ENCODE data around the gene FAM156B.
"Not testable (repeated sequence)": the region's sequence is repeated elsewhere in the genome, so short reads cannot be mapped to it uniquely, and the experiment has no call there.

Gene FAM156B, protein sequence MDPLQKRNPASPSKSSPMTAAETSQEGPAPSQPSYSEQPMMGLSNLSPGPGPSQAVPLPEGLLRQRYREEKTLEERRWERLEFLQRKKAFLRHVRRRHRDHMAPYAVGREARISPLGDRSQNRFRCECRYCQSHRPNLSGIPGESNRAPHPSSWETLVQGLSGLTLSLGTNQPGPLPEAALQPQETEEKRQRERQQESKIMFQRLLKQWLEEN

GRCh38 chrX:52896855-52897709, at the start of gene FAM156B:
Gene FAM156B (plus strand): TSS chrX:52897330. CDS start chrX:52907226, 9,896 bp downstream.
- not testable (repeated sequence) for DNase-seq (ENCODE audit: low read depth in 3 of 3)

GRCh38 chrX:52852110-52852860, 44.8 kb upstream of the FAM156B start:
- no peak for DNase-seq (ENCODE audit: low read depth in 3 of 3)

DNA sequence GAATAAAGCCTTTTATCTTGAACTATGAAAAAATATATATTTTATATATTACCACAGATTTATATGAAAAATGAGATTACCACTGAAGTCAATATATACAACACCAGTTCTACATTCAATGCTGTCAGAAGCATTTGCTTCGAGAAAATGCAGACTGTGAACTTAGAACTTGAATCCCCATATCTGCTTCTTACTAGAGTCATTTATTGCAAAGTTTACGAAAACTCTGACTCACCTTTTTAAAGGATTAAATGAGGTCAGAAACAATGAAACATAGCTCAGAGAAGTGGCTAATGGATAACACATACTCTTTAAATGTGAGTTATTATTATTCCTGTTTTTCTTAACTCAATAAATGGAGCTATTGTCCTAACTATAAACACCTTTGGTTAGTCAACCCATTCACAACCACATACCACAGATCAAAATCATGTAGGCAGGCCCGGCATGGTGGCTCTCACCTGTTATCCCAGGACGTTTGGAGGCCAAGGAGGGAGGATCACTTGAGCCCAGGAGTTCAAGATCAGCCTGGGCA, 40.1 kb upstream of the FAM156B start:
- DNase-seq (ENCODE audit: low read depth in 3 of 3) = not testable (repeated sequence)

DNA sequence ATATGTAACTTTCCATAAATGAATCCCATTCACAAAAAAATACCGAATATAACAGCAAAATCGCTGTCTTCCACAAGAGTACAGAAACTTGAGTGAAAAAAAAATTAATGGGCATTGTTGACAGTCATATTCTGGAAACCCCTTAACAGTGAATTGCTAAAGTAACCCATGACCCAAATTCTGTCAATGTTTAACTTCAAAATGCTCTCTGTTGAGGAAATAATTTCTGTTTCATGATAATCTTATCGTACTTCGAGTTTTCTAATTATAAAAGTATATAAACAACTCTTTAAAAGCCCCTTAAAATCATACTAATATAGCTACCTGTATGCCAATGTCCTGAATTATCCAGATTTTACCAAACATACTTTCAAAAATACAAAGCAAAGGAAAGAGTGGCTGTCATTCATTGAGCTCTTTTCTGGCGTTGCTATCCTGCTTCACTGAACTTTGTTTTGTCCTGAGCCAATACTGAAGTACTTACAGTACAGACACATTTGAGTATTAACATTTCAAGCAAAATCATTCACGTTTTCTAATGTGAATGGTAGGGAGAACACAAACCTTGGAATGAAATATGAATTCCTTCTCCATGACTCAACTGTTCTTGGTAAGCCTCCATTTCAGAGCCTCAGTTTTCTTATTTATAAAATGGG, 31.7 kb upstream of the FAM156B start:
- no peak for DNase-seq (ENCODE audit: low read depth in 3 of 3)

DNA sequence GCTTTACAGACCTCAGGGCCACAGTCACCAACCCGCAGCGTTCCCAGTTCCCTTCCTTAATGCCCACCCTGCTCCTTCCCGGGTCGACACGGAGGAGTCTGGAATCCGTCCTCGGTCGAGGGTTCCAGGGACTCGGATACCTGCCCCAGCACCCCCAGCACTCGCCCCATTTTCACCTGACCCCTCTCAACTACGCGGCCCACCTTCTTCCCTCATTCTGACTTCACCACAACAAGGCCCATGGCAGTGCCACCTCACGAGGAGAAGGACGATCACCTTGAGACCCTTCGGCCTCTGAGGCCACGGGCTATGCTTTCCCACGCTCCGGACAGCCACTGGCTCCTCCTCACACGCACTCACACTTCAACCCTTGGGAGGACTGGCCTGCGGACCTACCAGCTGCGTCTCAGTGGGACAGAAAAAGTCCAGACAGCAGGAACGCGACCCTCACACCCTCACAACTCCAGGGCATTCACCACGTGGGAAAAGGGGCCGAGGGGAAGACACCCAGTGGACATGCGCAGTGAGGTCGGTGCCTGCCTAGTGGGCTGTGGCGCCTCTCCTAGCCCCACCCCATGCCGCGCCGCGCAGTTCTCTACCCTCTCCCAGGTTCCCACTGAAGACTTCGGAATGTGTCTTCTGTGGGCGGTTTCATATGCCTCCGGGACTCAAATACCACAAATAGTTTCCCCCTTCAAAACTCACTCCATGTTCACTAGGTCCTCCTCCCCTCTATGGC, 29.4 kb upstream of the FAM156B start, which contains the start of gene XAGE3:
Gene XAGE3, minus strand, starts transcription at position 474 of the 739 bp plus-strand sequence. CDS start 950 bp downstream, outside the sequence.
- DNase-seq (ENCODE audit: low read depth in 3 of 3) = no peak

- DNase-seq (ENCODE audit: low read depth in 3 of 3) = no peak
These were observed 27.1 kb upstream of the FAM156B start for GRCh38 chrX:52870046-52870445.

GRCh38 chrX:52873825-52874224, 23.3 kb upstream of the FAM156B start:
- DNase-seq (ENCODE audit: low read depth in 3 of 3) = not testable (repeated sequence)

DNA sequence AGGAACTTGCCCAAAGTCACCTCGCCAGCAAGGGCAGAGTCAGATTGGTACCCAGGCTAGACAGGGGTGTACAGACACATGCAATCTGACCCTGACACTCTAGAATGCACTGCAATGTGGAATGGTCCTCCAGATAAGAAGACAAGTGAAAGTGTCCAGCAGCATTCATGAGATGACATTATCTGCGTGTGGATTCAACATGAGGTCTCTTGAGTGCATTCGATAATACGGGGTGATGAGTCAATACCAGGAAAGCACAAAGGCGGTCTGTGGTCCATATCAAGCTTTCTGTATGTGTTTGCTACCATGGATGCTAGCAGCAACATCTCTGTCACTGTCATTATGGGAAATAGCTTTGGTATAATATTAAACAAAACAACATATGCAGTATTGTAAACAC, 22.5 kb upstream of the FAM156B start:
- DNase-seq (ENCODE audit: low read depth in 3 of 3) = no peak

- not testable (repeated sequence) for DNase-seq (ENCODE audit: low read depth in 3 of 3)
These were observed 21.7 kb upstream of the FAM156B start for GRCh38 chrX:52875436-52875835.

GRCh38 chrX:52876386-52876785, 20.7 kb upstream of the FAM156B start:
- not testable (repeated sequence) for DNase-seq (ENCODE audit: low read depth in 3 of 3)

DNA sequence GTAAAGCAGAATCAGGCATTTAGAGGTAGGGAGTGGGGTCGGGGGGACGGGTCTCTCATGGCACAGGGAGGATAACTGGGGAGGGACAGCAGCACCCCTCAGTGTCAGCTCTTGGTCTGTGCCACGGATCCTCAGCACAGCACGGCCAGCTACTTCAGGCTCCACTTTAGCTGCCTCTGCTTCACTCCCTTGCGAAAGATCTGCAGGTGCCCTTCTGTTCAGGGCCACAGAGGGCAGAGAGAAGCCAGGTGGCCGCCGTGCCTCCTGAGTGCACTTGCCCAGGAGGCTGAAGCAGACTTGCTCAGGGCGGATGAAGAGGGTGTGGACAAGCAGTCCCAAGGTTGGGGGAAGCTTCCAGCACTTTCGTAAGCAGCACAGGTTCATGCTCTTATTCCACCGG, 9.7 kb upstream of the FAM156B start:
- DNase-seq (ENCODE audit: low read depth in 3 of 3) = not testable (repeated sequence)

DNA sequence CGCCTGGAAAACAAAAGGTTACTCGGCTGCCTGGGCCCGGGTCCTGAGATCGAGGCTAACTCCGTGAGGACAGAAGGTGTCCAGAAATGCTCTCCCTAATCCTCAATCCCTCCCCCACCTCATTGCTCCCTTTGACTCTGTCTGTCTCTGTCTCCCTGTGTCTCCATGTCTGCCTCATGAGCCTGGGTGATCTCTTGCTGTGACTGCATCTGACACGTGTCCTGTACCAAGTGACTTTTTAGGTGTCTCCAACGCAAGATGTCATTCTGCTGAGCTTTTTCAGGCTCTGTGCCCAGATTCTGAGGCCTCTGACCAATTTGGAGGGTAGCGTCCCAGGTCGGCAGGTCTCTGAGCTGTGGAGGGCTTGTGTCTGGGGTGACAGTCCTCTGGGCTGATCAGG, 9.0 kb upstream of the FAM156B start:
- not testable (repeated sequence) for DNase-seq (ENCODE audit: low read depth in 3 of 3)

- DNase-seq (ENCODE audit: low read depth in 3 of 3) = not testable (repeated sequence)
These were observed 692 bp upstream of the FAM156B start for GRCh38 chrX:52896438-52896837.

GRCh38 chrX:52905531-52905930, 8.4 kb downstream of the FAM156B start:
- DNase-seq (ENCODE audit: low read depth in 3 of 3) = not testable (repeated sequence)

DNA sequence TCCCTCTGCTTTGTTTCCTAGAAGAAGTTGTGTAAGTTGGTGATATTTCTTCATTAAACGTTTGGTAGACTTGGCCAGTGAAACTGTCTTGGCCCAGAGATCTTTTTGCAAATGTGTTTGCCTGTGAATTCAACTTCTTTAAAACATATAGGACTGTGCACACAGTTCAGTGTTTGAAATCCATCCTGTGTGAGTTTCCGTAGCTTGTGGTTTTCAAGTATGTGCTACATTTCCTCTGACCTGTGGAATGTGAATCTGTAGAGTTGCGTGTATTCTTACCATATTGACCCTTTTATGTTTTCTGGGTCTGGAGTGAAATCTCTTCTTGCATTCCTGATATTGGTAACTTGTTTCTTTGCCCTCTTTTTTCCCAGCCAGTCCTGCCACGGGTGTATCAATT, 8.9 kb downstream of the FAM156B start:
- not testable (repeated sequence) for DNase-seq (ENCODE audit: low read depth in 3 of 3)

DNA sequence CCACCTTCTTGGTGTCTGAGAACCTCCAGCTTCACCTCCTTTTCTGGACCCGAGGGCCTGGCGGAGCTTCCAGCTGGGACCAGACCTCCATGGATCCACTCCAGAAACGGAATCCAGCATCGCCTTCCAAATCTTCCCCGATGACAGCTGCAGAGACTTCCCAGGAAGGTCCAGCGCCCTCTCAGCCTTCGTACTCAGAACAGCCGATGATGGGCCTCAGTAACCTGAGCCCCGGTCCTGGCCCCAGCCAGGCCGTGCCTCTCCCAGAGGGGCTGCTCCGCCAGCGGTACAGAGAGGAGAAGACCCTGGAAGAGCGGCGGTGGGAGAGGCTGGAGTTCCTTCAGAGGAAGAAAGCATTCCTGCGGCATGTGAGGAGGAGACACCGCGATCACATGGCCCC, 10.0 kb downstream of the FAM156B start:
- DNase-seq (ENCODE audit: low read depth in 3 of 3) = not testable (repeated sequence)

DNA sequence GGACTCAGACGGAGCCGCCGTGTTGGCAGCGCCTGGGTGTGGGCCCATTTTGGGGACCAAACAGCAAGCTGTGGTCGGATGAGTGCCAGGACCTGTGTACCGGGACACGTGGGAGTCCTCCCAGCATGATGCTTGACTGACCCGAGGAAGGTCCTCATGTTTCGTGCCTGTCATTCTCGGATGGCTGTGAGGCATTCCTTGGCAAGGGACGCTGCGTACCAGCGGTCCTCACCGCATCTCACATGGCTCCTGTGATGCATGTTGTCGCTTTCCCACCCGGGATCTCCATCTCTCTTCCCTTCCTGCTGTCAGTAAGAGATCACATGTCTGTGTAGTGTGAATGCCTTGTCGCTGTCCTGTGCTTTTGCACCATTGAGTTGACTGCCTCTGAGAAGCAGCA, 10.8 kb downstream of the FAM156B start:
- DNase-seq (ENCODE audit: low read depth in 3 of 3) = not testable (repeated sequence)

- DNase-seq (ENCODE audit: low read depth in 3 of 3) = not testable (repeated sequence)
These were observed 12.3 kb downstream of the FAM156B start for GRCh38 chrX:52909313-52909969.

DNA sequence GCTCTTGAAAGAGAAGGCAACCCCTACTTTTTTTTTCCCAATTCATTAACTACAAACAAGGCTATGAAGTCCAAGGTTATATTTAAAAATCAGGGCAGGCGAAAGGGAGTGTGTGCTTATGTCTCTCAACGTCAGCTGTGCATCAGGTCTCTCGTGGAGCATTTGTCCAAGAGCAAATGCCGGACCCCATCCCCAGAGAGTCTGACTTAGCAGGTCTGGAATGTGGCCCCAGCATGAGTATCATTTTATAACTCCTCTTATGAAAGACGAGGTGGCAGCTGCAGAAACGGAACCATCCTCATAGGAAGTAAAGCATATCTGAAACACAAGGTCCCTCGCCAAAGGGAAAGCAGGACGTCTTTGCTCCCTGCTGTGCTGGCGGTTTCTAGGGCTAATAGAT, 16.6 kb downstream of the FAM156B start:
- DNase-seq (ENCODE audit: low read depth in 3 of 3) = not testable (repeated sequence)

DNA sequence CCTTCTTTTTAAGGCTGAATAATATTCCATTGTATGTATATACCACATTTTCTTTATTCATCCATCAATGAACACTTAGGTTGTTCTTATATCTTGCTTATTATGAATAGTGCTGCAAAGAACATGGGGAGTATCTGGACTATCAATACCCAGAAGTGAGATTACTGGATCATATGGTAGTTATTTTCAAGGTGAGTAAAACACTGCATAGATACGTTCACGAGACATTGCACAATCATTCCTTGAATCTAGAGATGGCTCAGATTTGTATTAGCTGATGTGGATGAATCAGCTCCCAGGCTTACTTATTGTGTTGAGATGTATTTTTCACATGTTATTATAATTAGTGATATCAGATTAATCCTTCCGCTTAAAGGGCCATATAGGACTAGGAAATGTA, 17.6 kb downstream of the FAM156B start:
- not testable (repeated sequence) for DNase-seq (ENCODE audit: low read depth in 3 of 3)

Data from stimulated activated CD4-positive, alpha-beta T cell treated with anti-CD3 and anti-CD28 coated beads, TNF-alpha, amount 100 ng/mL, for 48 hours (primary cell).